Subcutaneous adipose tissue (tissue), 4 donors: Measurements from ENCODE around the gene MLC1. TPM values are rescaled to one million over a fixed set of nuclear protein-coding genes. Genes with fewer than 3 reads are reported as not detected.

Experiments used
- total RNA-seq, 4 donors: library from RNA; depleted of rRNA; stranded (reverse); fragments of >200 nt; gene quantifications; one replicate each; pipeline ENCODE4 v1.1.0, GENCODE V29; 2016
- TF ChIP-seq, protein P1 (sequence below): fragments of 450-650 bp; IDR thresholded peaks from one replicate; pipeline ENCODE4 v1.5.1; 2016; ENCODE audit warnings: low read depth, mild to moderate bottlenecking, control low read depth, antibody characterized with exemption, moderate library complexity

The MLC1 gene
- total RNA-seq, 4 donors from 2014 or later = 0.22 to 1.1 TPM; not detected in 2

DNA sequence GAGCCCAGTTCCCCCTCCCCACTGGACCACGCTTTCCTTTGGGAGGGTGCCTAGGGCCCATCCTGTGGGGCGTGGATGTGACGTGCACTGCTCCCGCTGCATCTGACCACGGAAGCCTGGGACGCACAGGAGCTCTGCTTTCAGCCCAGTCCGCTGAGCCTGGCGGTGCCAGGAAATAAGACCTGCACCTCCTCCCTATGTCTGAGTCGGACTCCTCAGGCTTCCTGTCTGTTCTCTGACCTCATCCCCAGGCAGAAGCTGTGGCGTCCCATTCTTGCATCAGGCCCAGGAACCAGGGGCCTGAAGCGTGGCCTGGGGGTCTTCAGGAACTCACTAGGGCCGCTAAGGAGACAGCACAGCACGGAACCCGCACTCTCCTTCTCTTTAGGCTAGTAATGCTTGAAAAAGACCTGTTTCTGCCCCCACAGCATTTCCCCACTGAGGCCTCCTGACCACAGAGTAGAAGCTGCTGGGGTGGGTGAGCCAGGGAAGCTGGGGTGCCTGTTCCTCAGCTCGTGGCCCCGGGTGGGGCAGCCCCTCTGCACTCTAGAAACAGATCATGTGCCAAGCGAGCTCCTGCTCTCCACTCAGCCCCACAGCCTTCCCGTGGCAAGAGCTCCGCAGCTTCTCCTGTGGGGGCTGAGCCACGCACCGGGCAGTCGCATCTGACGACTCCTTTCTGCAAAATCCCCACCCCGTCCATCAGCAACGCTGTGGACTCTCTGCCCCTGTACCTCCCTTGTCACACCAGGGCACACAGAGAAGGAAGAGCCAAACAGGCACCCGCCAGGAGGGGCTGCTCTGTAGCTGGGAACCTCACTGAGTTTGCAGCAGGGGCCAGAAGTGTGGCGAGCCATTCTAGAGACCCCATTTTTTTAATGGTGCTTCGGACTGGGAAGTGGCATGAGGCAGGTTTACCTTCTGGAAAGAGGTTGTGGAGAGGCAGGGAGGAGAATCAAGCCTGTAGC lies 27.2 kb upstream of the MLC1 start:
- TF ChIP-seq, protein P1, sequence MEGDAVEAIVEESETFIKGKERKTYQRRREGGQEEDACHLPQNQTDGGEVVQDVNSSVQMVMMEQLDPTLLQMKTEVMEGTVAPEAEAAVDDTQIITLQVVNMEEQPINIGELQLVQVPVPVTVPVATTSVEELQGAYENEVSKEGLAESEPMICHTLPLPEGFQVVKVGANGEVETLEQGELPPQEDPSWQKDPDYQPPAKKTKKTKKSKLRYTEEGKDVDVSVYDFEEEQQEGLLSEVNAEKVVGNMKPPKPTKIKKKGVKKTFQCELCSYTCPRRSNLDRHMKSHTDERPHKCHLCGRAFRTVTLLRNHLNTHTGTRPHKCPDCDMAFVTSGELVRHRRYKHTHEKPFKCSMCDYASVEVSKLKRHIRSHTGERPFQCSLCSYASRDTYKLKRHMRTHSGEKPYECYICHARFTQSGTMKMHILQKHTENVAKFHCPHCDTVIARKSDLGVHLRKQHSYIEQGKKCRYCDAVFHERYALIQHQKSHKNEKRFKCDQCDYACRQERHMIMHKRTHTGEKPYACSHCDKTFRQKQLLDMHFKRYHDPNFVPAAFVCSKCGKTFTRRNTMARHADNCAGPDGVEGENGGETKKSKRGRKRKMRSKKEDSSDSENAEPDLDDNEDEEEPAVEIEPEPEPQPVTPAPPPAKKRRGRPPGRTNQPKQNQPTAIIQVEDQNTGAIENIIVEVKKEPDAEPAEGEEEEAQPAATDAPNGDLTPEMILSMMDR = no peak

DNA sequence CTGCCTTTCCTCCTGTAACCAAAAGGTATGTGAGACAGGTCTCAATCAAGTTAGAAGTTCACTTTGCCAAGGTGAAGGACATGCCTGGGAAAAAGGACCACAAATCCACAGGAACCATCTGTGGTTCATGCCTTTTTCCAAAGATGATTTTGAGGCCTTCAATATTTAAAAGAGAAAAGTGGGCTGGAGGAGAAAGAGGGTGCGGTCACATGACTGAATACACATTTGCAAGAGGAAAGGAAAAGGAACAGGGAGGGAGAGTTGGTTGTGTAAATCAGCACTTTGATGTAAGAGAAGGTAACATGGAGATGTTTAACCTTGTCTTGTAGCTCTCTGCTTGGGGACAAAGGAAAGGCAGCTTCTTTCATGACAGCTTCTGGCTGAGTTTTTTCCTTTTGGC lies 25.8 kb upstream of the MLC1 start:
- TF ChIP-seq, protein P1 = no peak

DNA sequence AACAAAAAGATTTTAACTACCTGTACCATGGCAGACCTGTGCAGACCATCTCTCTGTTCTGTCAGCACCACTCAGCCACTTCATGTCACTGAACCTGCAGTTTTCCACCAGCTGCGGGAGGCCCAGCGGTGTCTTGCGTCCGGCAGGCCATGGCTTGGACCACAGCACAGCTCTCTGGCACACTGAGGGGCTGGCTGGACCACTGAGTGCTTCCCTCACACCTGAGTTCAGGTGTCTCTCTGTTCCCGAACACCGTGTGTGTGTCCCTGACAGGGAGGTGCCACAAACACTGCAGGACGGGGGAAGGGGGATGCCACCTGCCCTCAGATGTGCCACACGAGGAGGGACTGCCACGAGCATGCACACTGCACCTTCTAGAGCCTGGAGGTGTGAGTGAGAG lies 22.3 kb upstream of the MLC1 start:
- TF ChIP-seq, protein P1 = no peak

DNA sequence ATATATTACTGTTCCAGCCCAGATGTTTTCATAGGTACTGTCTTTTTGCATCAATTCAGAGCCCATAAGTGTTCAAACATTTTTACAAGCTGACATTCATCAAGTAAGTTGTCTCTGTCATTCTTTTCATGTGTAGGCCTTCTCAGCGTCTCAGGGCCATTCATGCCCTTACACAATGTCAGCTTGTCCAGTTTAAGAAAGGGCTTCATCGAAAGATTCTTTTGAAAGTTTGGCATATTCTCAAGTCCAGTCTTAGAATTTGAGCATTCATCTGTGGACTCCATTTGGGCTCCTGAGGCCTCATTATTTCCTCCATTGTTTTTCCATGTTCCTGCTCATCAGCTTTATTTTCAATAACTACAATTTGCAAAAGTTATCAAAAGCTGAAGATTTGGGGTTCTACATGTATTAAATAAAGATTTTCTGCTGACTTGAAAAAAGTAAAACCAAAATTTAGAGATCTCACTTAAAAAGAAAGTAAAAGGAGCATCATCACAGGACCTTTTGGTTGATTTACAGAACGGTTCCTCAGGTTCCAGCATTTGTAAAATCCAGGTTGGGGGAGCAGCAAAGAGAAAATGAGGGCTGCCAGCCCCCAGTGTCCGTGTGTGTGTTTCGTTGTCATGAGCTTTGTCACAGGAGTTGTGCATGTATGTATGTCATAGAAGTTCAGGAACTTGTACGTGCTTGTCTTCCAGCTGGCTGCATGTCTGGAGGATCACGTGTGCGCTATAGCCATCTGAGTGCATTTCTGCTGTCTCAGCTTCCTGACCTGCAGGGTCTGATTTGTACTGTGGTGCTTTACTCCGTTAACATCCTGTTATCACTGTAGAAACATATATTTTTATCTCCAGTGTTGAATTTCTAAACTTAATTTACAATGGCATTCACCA lies 20.2 kb upstream of the MLC1 start:
- TF ChIP-seq, protein P1 = no peak

DNA sequence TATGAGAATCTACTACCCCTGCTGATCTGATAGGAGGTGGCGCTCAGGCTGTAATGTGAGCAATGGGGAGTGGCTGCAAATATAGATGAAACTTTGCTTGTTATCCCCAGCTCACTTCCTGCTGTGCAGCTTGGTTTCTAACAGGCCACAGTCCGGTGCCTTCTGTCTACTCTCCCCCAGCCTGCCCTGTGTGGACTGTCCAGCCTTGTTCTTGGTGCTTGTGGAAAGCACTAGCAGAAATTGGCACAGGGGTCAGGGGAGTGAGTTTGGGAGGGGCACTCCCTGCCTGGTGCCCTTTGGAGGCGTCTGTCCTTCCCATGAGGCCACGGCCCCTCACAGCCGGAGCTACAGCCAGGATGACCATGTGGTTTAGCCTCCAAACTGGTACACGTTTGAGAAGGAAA lies 18.9 kb upstream of the MLC1 start:
- TF ChIP-seq, protein P1 = no peak

DNA sequence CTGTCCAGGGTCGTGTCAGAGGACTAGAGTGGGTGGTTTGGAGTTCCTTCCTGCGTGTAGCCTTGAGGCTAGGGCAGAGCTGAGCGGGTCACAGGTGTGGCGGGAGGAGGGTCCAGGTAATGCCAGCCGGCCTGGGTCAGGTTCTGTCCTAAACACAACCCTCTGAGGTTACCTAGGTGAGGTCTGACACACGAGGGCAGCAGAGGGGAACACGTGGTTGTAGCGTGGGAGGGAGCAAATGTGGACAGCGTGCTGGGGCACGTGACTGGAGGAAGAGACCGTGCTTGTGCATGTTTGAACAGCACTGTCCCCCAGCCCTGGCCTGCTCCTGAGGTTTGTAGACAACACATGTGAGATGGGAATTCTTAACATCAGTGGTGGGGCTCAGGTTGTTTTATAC lies 17.7 kb upstream of the MLC1 start:
- TF ChIP-seq, protein P1 = no peak
